Neuronal stem cell (in vitro differentiated cells): ENCODE measurements around the gene NOL3.

Experiments
- DNase-seq: peaks from one replicate; pipeline ENCODE4 v3.0.0-alpha.2; 2013; ENCODE audit warnings: low spot score
- H2AFZ ChIP-seq: one replicate; pipeline ENCODE4 v1.6.1; 2013; ENCODE audit warnings: mild to moderate bottlenecking, low read length, inconsistent platforms
- H2AK5ac ChIP-seq: 2 replicates; pipeline ENCODE4 v1.6.1; 2013; ENCODE audit warnings: low read depth, mild to moderate bottlenecking, inconsistent platforms, low read length, moderate library complexity, mixed read lengths
- H2BK120ac ChIP-seq: 2 replicates; pipeline ENCODE4 v1.6.1; 2013; ENCODE audit warnings: low read depth, mild to moderate bottlenecking, inconsistent platforms, low read length, moderate library complexity, mixed read lengths
- H2BK12ac ChIP-seq: one replicate; pipeline ENCODE4 v1.6.1; 2013; ENCODE audit warnings: low read length, inconsistent platforms
- H2BK15ac ChIP-seq: 2 replicates; pipeline ENCODE4 v1.6.1; 2013; ENCODE audit warnings: mild to moderate bottlenecking, low read length, inconsistent platforms, mixed read lengths
- H2BK5ac ChIP-seq: one replicate; pipeline ENCODE4 v1.6.1; 2013; ENCODE audit warnings: inconsistent platforms, mild to moderate bottlenecking, low read length, moderate library complexity
- H3K14ac ChIP-seq: one replicate; pipeline ENCODE4 v1.6.1; 2013; ENCODE audit warnings: low read length, inconsistent platforms
- H3K18ac ChIP-seq: 2 replicates; pipeline ENCODE4 v1.6.1; 2013; ENCODE audit warnings: low read length, inconsistent platforms
- H3K23ac ChIP-seq: 2 replicates; pipeline ENCODE4 v1.6.1; 2013; ENCODE audit warnings: low read depth, mild to moderate bottlenecking, mixed read lengths, low read length, inconsistent platforms; ENCODE audit not compliant: poor library complexity
- H3K27ac ChIP-seq: replicated peaks from 3 replicates; pipeline ENCODE4 v1.5.1; 2013; ENCODE audit warnings: low read length, inconsistent platforms
- H3K27me3 ChIP-seq, 3 experiments: 2 replicates each; pipeline ENCODE4 v1.6.1; 2013; ENCODE audit warnings: low read length in 3 of 3, mild to moderate bottlenecking in 2 of 3, inconsistent platforms in 1 of 3, low read depth in 1 of 3, mixed read lengths in 1 of 3, moderate library complexity in 1 of 3; ENCODE audit not compliant: control insufficient read depth in 3 of 3, insufficient read depth in 3 of 3
- H3K36me3 ChIP-seq, 2 donors: replicated peaks in 1 of 2; 2 replicates each; pipeline ENCODE4 v1.6.1; 2013; ENCODE audit warnings: low read length in 2 of 2; ENCODE audit not compliant: control insufficient read depth in 2 of 2, insufficient read depth in 2 of 2
- H3K4ac ChIP-seq: 2 replicates; pipeline ENCODE4 v1.6.1; 2013; ENCODE audit warnings: inconsistent platforms, mild to moderate bottlenecking, low read length, moderate library complexity
- H3K4me1 ChIP-seq, 2 donors: 1 replicate in 1 of 2; 2 replicates in 1 of 2; pipeline ENCODE4 v1.6.1; 2013; ENCODE audit warnings: low read length in 2 of 2, low read depth in 1 of 2; ENCODE audit not compliant: control insufficient read depth in 2 of 2, insufficient read depth in 1 of 2
- H3K4me2 ChIP-seq: one replicate; pipeline ENCODE4 v1.6.1; 2013; ENCODE audit warnings: mild to moderate bottlenecking, low read length, inconsistent platforms; ENCODE audit not compliant: insufficient read depth, poor library complexity, severe bottlenecking
- H3K4me3 ChIP-seq, 2 donors: 2 replicates each; pipeline ENCODE4 v1.5.1; 2013; ENCODE audit warnings: low read length in 2 of 2, mild to moderate bottlenecking in 2 of 2, inconsistent platforms in 1 of 2, moderate library complexity in 1 of 2
- H3K79me1 ChIP-seq: one replicate; pipeline ENCODE4 v1.6.1; 2013; ENCODE audit warnings: low read depth, mild to moderate bottlenecking, inconsistent platforms, low read length, moderate library complexity
- H3K9ac ChIP-seq: one replicate; pipeline ENCODE4 v1.6.1; 2013; ENCODE audit warnings: mild to moderate bottlenecking, low read depth, low read length, inconsistent platforms; ENCODE audit not compliant: poor library complexity
- H3K9me3 ChIP-seq, 2 donors: replicated peaks in 1 of 2; 2 replicates each; pipeline versions ENCODE3 to v1.6.1; 2013; ENCODE audit warnings: low read length in 2 of 2, mild to moderate bottlenecking in 2 of 2, inconsistent platforms in 1 of 2, low read depth in 1 of 2, mixed read lengths in 1 of 2, moderate library complexity in 1 of 2; ENCODE audit not compliant: control insufficient read depth in 2 of 2, insufficient read depth in 1 of 2
- H4K8ac ChIP-seq: one replicate; pipeline ENCODE4 v1.6.1; 2013; ENCODE audit warnings: low read depth, mild to moderate bottlenecking, inconsistent platforms, low read length, moderate library complexity
- H4K91ac ChIP-seq: one replicate; pipeline ENCODE4 v1.6.1; 2013; ENCODE audit warnings: low read length, low read depth, mild to moderate bottlenecking, inconsistent platforms; ENCODE audit not compliant: poor library complexity
- WGBS, 2 donors: extraction: QIAGEN DNeasy Blood & Tissue Kit; methylation state at CpG; one replicate each; pipeline ENCODE4 v1.1.7; 2013; ENCODE audit warnings: missing lambda C conversion rate in 2 of 2, mixed read lengths in 1 of 2; ENCODE audit not compliant: insufficient read length in 2 of 2, insufficient replicate concordance in 1 of 2; ENCODE audit errors: extremely low coverage in 2 of 2; 5-methylcytosine and 5-hydroxymethylcytosine counted together

Gene NOL3

GRCh38 chr16:67144943-67145342, 25.4 kb upstream of the NOL3 start:
- Histone ChIP-seq H3K4ac (no peak overlapping the region), H3K9ac (no peak overlapping the region), H3K14ac (no peak overlapping the region), H2AK5ac (no peak overlapping the region), H4K91ac (no peak overlapping the region), H3K27ac (no peak overlapping the region), H3K23ac (no peak overlapping the region), H3K18ac (no peak overlapping the region), H3K27me3 (peaks cover 0 to 10% (median 2%) of the 10 kb centered on the region in 3 experiments), H3K79me1 (no peaks in the 10 kb centered on the region), H3K9me3 (peaks cover 0 to 7% of the 10 kb centered on the region in 2 donors), H2BK5ac (no peak overlapping the region), H3K4me2 (no peak overlapping the region), H2BK15ac (no peak overlapping the region), H3K36me3 (peaks cover 53 to 87% of the 10 kb centered on the region in 2 donors), H4K8ac (no peak overlapping the region), H2AFZ (no peak overlapping the region), H2BK12ac (no peak overlapping the region), H3K4me3 (no peak overlapping the region), H3K4me1 (no peaks in the 10 kb centered on the region), H2BK120ac (no peak overlapping the region)
- WGBS, 2 donors: no CpG with 5 or more reads among the region's 2 CpGs
- no peak for DNase-seq

GRCh38 chr16:67145746-67146145, 24.6 kb upstream of the NOL3 start:
- no peak for DNase-seq
- H2BK5ac ChIP-seq: no peak overlapping the region
- no peak overlapping the region for H2AK5ac ChIP-seq
- no peak overlapping the region for H3K4me3 ChIP-seq
- no peak overlapping the region for H2AFZ ChIP-seq
- H3K18ac ChIP-seq: no peak overlapping the region
- no peak overlapping the region for H3K14ac ChIP-seq
- peaks cover 0 to 7% of the 10 kb centered on the region in 2 donors for H3K9me3 ChIP-seq
- H2BK120ac ChIP-seq: no peak overlapping the region
- WGBS, 2 donors: no CpG with 5 or more reads among the region's 2 CpGs
- H3K23ac ChIP-seq: no peak overlapping the region
- H2BK15ac ChIP-seq: no peak overlapping the region
- no peak overlapping the region for H4K8ac ChIP-seq
- H3K36me3 ChIP-seq: peaks cover 49 to 79% of the 10 kb centered on the region in 2 donors
- H3K4me2 ChIP-seq: no peak overlapping the region
- no peak overlapping the region for H3K27ac ChIP-seq
- no peak overlapping the region for H4K91ac ChIP-seq
- H3K79me1 ChIP-seq: no peaks in the 10 kb centered on the region
- H3K4me1 ChIP-seq: no peaks in the 10 kb centered on the region
- H2BK12ac ChIP-seq: no peak overlapping the region
- H3K4ac ChIP-seq: no peak overlapping the region
- H3K9ac ChIP-seq: no peak overlapping the region
- peaks cover 0 to 18% (median 4%) of the 10 kb centered on the region in 3 experiments for H3K27me3 ChIP-seq

DNA sequence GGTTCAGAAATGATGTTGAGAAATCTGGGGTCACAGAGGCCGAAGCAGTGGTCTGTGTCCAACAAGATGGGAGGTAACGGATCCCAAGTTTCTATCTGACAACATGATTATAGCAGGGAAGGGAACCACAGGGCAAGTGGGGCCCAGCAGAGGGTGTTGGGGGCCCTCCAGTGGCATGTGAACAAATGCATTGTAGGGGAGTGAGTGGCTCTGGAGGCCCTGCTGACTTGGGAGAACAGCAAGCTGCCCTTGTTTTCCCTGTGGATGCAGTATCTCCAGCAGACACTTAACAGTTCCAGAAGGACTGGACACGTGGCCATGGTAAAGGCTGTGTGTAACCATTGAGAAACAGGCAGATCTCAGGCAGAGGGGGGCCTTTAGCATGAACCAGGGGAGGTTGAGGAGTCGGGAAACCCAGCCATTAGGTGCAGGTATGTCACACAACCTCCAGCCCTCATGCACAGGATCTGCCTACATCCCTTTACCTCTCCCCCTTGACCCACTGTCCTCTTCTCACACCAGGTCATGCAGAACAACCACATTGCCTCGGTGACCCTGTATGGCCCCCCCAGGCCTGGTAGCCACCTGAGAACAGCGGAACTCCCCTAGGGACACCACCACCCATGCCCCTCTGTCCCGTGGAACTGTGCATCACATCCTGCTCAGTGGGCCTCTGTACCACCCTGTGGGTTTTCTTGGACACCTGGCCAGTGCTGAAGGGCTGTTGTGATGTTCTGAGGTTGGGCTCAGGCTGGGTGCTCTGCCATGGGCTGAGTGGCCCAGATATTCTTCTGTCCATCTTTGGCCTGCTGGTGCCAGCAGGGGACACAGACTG, 23.6 kb upstream of the NOL3 start:
- no peak for DNase-seq
- H4K91ac ChIP-seq: no peak overlapping the region
- H3K9me3 ChIP-seq: peaks cover 0 to 7% of the 10 kb centered on the region in 2 donors
- no peak overlapping the region for H2BK5ac ChIP-seq
- peaks cover 41 to 69% of the 10 kb centered on the region in 2 donors for H3K36me3 ChIP-seq
- H3K4me3 ChIP-seq: no peak overlapping the region
- H3K18ac ChIP-seq: no peak overlapping the region
- H3K23ac ChIP-seq: no peak overlapping the region
- WGBS, 2 donors: no CpG with 5 or more reads among the region's 7 CpGs
- H3K4ac ChIP-seq: no peak overlapping the region
- peaks cover 7 to 28% (median 10%) of the 10 kb centered on the region in 3 experiments for H3K27me3 ChIP-seq
- H3K14ac ChIP-seq: no peak overlapping the region
- no peak overlapping the region for H4K8ac ChIP-seq
- H2BK12ac ChIP-seq: no peak overlapping the region
- no peak overlapping the region for H2AK5ac ChIP-seq
- no peak overlapping the region for H2AFZ ChIP-seq
- no peak overlapping the region for H3K4me2 ChIP-seq
- H3K4me1 ChIP-seq: peaks cover 2% of the 10 kb centered on the region in 2 donors
- H2BK120ac ChIP-seq: no peak overlapping the region
- H2BK15ac ChIP-seq: no peak overlapping the region
- H3K27ac ChIP-seq: no peak overlapping the region
- peak overlapping the region; percentile 12 for H3K9ac ChIP-seq
- no peaks in the 10 kb centered on the region for H3K79me1 ChIP-seq

- peaks cover 37 to 60% of the 10 kb centered on the region in 2 donors for H3K36me3 ChIP-seq
- no peak overlapping the region for H3K27ac ChIP-seq
- H3K4ac ChIP-seq: no peak overlapping the region
These were observed 22.7 kb upstream of the NOL3 start for GRCh38 chr16:67147437-67148140.

More at GRCh38 chr16:67147437-67148140, 22.7 kb upstream of the NOL3 start:
- Histone ChIP-seq H3K79me1 (no peaks in the 10 kb centered on the region), H2BK120ac (no peak overlapping the region), H4K91ac (no peak overlapping the region), H2AK5ac (no peak overlapping the region), H3K9ac (no peak overlapping the region), H3K14ac (no peak overlapping the region), H3K27me3 (peaks cover 11 to 34% (median 13%) of the 10 kb centered on the region in 3 experiments), H3K23ac (no peak overlapping the region), H4K8ac (no peak overlapping the region), H2AFZ (no peak overlapping the region), H3K4me1 (peaks cover 2% of the 10 kb centered on the region in 2 donors), H3K4me3 (no peak overlapping the region), H2BK15ac (no peak overlapping the region), H3K18ac (no peak overlapping the region), H3K9me3 (peaks cover 0 to 7% of the 10 kb centered on the region in 2 donors), H2BK12ac (no peak overlapping the region), H2BK5ac (no peak overlapping the region), H3K4me2 (no peak overlapping the region)
- no peak for DNase-seq
- no CpG with 5 or more reads among the region's 4 CpGs for WGBS, 2 donors
